Subcutaneous abdominal adipose tissue (tissue), 5 donors: ENCODE data around the gene ANXA11.

Source experiments
- H3K27ac ChIP-seq: one replicate; pipeline ENCODE4 v1.7.0; 2013; ENCODE audit warnings: low read depth, mild to moderate bottlenecking, inconsistent platforms, low read length, moderate library complexity
- H3K27me3 ChIP-seq, 5 donors: one replicate each; pipeline ENCODE4 v1.7.0; 2013; ENCODE audit warnings: low read length in 5 of 5, inconsistent platforms in 1 of 5; ENCODE audit not compliant: control insufficient read depth in 5 of 5, insufficient read depth in 4 of 5
- H3K36me3 ChIP-seq, 5 donors: one replicate each; pipeline ENCODE4 v1.7.0; 2013; ENCODE audit warnings: low read length in 5 of 5; ENCODE audit not compliant: control insufficient read depth in 5 of 5, insufficient read depth in 5 of 5
- H3K4me1 ChIP-seq, 5 donors: one replicate each; pipeline ENCODE4 v1.7.0; 2013; ENCODE audit warnings: low read length in 5 of 5, mild to moderate bottlenecking in 3 of 5, moderate library complexity in 1 of 5; ENCODE audit not compliant: control insufficient read depth in 5 of 5, insufficient read depth in 5 of 5
- H3K4me3 ChIP-seq, 5 donors: one replicate each; pipeline ENCODE4 v1.7.0; 2013; ENCODE audit warnings: low read length in 5 of 5, low read depth in 1 of 5
- H3K9ac ChIP-seq, 5 donors: one replicate each; pipeline ENCODE4 v1.7.0; 2013; ENCODE audit warnings: low read length in 5 of 5, mild to moderate bottlenecking in 4 of 5, moderate library complexity in 3 of 5
- H3K9me3 ChIP-seq, 5 donors: one replicate each; pipeline ENCODE4 v1.7.0; 2013; ENCODE audit warnings: low read length in 5 of 5; ENCODE audit not compliant: control insufficient read depth in 5 of 5
- donor health status: healthy.
- donor health status: healthy.
- donor health status: healthy.
- donor health status: healthy.
- donor health status: healthy.

ANXA11 gene

DNA sequence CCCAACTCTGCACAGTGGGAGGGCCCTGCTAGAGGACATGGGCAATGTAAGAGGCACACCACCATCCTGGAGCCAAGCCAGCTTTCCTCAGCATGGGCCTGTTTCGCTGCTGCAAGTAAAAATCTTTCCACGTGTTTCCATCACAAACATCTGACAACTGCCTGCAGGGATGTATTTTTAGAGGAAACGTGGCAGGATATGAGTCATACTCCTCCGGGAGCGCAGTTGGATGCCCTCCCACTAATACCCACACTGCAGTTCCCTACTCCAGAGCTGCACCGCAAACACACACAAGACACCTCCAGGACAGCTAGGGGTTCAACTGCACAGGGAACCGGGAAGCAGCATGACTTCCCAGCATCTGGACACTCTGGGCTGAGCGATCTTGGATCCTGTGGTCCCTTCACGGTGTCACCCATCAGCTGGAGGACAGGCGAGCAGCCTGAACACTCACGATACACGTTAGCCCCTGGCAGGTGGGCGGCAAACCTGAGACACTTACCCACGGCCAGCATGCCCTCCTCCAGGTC is 46.7 kb downstream of the ANXA11 start:
- Histone ChIP-seq H3K4me3 (peak overlapping the region in 3 of 5 donors; percentile 4 to 33 (median 13)), H3K4me1 (peaks cover 29 to 80% (median 56%) of the 10 kb centered on the region in 5 donors), H3K36me3 (peaks cover 0 to 97% (median 89%) of the 10 kb centered on the region in 5 donors), H3K27ac (peak overlapping the region; percentile 91), H3K9me3 (no peaks in the 10 kb centered on the region), H3K27me3 (no peaks in the 10 kb centered on the region), H3K9ac (peak overlapping the region in 1 of 5 donors; percentile 17)

DNA sequence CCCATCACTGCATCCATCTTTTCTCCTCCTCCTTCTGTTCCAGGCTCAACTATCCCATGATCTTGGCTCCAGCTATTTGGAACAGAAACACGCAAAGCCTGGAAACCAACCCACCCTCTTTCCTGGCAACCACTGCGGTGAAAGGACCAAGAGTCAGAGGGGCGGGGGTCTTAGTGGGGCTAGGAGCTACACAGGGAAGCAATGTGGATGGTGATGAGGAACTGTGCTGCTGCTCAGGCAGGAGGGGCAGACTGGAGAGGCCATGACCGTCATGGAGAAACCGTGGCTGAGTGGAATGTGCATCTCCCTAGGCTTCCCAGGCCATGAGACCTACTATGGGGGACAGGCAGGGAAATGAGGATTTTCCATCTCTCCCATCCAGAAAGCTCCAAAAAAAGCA is 47.2 kb downstream of the ANXA11 start:
- no peaks in the 10 kb centered on the region for H3K27me3 ChIP-seq
- peaks cover 0 to 97% (median 90%) of the 10 kb centered on the region in 5 donors for H3K36me3 ChIP-seq
- H3K9ac ChIP-seq: no peak overlapping the region
- H3K9me3 ChIP-seq: no peaks in the 10 kb centered on the region
- no peak overlapping the region for H3K4me3 ChIP-seq
- H3K27ac ChIP-seq: peak overlapping the region; percentile 86
- H3K4me1 ChIP-seq: peaks cover 28 to 75% (median 50%) of the 10 kb centered on the region in 5 donors

DNA sequence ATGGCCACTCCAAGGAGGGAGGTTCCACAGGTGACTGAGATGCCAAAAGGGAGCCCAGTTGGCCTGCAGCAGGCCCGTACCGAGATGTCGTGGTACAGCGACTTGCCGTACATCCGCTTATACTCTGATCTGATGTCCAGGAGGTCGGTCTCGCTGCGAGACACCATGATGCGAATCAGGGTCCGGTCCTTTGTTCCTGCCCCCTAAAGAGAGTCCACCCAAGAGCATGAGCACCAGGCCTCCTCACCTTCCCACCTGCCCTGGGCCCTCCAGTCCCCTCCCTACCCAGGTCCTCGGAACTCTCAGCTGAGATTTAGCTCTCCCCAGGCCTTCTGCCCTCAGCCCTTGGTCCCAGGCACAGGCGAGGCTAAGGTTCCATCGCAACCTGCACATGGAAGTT is 47.8 kb downstream of the ANXA11 start:
- Histone ChIP-seq H3K36me3 (peaks cover 0 to 97% (median 90%) of the 10 kb centered on the region in 5 donors), H3K4me1 (peaks cover 28 to 69% (median 48%) of the 10 kb centered on the region in 5 donors), H3K27ac (peak overlapping the region; percentile 86), H3K9ac (no peak overlapping the region), H3K27me3 (no peaks in the 10 kb centered on the region), H3K4me3 (no peak overlapping the region), H3K9me3 (no peaks in the 10 kb centered on the region)

DNA sequence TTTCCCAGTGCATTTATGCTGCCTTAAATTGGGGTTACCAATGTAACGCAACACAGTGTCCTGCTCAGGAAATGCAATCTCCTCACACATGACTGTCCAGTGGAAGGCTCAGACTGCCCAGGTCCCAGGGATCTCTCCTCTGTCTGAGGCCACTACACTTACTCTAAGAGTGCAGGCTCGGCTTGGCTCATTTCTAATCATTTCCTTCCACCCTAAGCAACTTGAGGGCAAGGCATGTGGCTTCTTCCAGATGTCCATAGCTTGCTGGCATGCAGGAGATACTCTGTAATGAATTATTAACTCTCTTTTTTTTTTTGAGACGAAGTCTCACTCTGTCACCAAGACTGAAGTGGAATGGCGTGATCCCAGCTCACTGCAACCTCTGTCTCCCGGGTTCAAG is 49.1 kb downstream of the ANXA11 start:
- Histone ChIP-seq H3K9me3 (no peaks in the 10 kb centered on the region), H3K36me3 (peaks cover 0 to 97% (median 90%) of the 10 kb centered on the region in 5 donors), H3K9ac (no peak overlapping the region), H3K27me3 (no peaks in the 10 kb centered on the region), H3K27ac (peak overlapping the region; percentile 86), H3K4me1 (peaks cover 23 to 57% (median 48%) of the 10 kb centered on the region in 5 donors), H3K4me3 (no peak overlapping the region)

DNA sequence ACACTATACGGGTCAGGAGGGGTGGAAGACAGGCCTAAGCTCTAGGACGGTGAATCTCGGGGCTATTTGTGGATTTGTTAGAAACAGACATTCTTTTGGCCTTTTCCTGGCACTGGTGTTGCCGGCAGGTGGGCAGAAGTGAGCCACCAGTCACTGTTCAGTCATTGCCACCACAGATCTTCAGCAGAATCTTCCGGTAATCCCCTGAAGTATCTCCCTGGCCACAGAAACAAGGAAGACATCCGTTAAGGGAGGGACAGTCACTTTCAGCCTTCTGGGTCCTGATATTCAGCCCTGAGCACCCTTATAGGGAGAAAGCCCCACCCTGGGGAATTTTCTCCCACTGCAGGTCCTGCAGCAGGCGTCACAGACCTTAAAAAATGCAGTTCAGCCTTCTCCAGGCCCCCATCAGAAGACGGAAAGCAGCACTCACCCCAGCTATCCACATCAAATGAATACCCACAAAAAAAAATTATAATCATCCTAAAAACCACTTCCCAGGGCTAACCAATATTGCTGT is 49.6 kb downstream of the ANXA11 start:
- H3K36me3 ChIP-seq: peaks cover 3 to 96% (median 90%) of the 10 kb centered on the region in 5 donors

DNA sequence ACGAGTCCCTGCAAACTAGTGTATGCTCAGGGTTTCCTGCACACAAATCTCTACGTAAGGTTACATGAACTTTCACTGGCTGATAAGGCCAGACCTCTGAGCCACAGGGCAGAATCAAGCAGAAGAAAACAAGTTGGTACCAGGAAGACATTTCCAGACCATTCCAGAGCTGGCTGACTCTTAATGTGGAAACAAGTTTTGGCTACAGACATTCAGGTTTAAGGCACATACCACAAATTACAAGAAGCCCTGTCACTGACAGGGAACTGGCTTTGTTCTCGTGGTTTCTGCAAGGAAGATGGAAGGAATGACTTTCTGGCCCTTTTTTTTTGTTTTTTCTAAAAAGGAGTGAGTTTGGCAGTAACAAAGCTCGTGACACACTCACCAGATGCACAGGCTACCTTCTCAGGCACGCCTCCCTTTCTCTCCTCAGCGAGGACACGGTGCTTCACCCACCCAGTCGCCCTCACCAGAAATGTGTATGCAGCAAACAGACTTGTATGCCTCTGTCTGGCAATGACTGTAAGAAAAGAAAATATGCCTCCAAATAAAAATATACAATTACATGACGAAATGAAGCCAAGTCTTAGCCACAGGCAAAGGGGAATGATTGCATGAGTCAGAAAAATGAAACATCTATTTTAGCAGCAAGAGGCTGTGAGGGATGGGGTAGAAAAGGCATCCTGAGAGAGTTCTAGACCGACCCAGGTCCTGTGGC is 50.2 kb downstream of the ANXA11 start:
- Histone ChIP-seq H3K27me3 (no peaks in the 10 kb centered on the region), H3K27ac (peak overlapping the region; percentile 86), H3K36me3 (peaks cover 3 to 96% (median 89%) of the 10 kb centered on the region in 5 donors), H3K9me3 (no peaks in the 10 kb centered on the region), H3K4me3 (no peak overlapping the region), H3K4me1 (peaks cover 20 to 46% (median 38%) of the 10 kb centered on the region in 5 donors), H3K9ac (peak overlapping the region in 2 of 5 donors; percentile 8 to 48)

More for the DNA sequence above, 49.6 kb downstream of the ANXA11 start:
- peak overlapping the region in 1 of 5 donors; percentile 8 for H3K9ac ChIP-seq
- peaks cover 22 to 52% (median 44%) of the 10 kb centered on the region in 5 donors for H3K4me1 ChIP-seq
- no peaks in the 10 kb centered on the region for H3K9me3 ChIP-seq
- H3K27me3 ChIP-seq: no peaks in the 10 kb centered on the region
- no peak overlapping the region for H3K4me3 ChIP-seq
- H3K27ac ChIP-seq: peak overlapping the region; percentile 86

DNA sequence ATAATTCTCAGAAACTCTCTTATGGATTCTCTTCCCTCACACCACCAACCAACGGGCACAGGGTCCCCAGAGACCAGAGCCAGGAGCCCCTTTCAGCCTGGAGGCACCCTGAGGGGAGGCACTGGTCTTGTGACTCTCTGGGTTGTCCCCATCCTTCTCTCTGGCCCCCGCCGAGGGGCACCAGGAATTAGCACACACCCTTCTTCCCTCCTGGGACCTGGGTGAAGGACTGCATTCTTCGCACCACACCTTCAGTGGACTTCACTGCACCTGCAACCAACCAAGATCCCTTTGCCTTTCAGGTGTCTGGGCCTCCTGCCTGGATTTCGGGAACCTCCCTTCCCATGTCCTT is 50.7 kb downstream of the ANXA11 start:
- Histone ChIP-seq H3K27ac (peak overlapping the region; percentile 86), H3K9ac (peak overlapping the region in 1 of 5 donors; percentile 48), H3K9me3 (peaks cover 0 to 2% (median 0%) of the 10 kb centered on the region in 5 donors), H3K4me3 (no peak overlapping the region), H3K4me1 (peaks cover 20 to 41% (median 35%) of the 10 kb centered on the region in 5 donors), H3K36me3 (peaks cover 3 to 96% (median 85%) of the 10 kb centered on the region in 5 donors), H3K27me3 (no peaks in the 10 kb centered on the region)

DNA sequence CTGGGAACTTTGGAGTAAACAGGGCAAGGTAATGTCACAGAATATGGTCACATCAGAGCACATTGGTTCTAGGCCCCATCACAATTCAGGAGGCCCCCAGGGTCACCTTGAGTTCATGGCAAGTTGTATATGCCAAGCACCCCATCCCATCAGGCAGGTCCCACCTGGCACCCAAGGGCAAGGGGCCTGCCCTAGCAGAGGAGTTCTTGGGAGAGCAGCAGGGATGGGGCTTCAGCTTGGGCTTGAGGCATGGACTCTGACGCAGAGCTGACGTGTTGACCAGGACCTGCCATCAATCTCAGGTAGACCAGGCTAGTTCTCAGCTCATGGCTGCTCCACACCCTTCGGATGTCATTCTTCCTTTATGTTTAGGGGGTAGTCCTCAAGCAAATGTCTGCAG is 51.9 kb downstream of the ANXA11 start:
- Histone ChIP-seq H3K9ac (no peak overlapping the region), H3K4me1 (peaks cover 12 to 29% (median 23%) of the 10 kb centered on the region in 5 donors), H3K9me3 (peaks cover 0 to 6% (median 0%) of the 10 kb centered on the region in 5 donors), H3K27me3 (no peaks in the 10 kb centered on the region), H3K36me3 (peaks cover 12 to 89% (median 81%) of the 10 kb centered on the region in 5 donors), H3K4me3 (no peak overlapping the region), H3K27ac (peak overlapping the region; percentile 86)

DNA sequence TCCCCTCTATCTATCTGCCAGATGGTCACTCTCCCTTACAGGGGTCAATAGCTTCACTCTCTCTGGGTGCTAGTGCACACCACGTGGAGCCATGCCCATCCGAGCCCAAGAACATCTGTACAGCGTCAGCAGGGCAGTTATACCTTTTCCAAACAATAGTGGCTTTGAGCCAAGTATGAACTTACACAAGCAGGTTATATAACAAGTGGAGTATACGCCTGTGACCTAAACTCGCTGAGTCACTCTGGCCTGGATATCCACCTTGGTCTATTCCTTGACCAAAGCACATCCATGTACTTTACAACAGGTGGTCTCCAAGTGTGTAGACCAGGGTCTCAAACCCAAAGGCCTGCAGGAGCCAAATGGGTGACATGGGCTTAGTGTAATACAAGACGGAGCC is 52.5 kb downstream of the ANXA11 start:
- Histone ChIP-seq H3K4me1 (peaks cover 6 to 23% (median 17%) of the 10 kb centered on the region in 5 donors), H3K27me3 (no peaks in the 10 kb centered on the region), H3K9me3 (peaks cover 0 to 6% (median 0%) of the 10 kb centered on the region in 5 donors), H3K9ac (no peak overlapping the region), H3K36me3 (peaks cover 12 to 88% (median 80%) of the 10 kb centered on the region in 5 donors), H3K4me3 (no peak overlapping the region), H3K27ac (no peak overlapping the region)

DNA sequence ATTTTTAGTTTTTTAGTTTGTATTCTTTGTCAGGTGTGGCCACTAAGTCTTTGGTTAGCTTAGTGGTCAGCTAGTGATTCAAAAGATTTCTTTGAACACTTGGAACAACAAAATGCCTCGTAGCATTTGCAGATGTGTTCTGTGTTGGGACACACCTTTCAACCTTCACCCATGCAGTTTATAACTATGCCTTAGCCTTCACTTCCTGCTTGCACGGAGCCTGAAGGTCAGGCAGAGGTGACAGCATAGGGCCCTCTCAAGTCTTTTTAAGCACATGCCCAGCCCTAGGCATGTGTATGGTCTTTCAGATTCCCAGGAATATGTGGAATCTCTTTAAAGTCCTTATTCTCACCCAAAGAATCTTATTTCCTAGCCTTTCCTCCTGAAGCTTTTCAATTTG is 55.2 kb downstream of the ANXA11 start:
- H3K4me1 ChIP-seq: peaks cover 4 to 14% (median 7%) of the 10 kb centered on the region in 5 donors
- H3K36me3 ChIP-seq: peaks cover 12 to 66% (median 54%) of the 10 kb centered on the region in 5 donors
- no peak overlapping the region for H3K9ac ChIP-seq
- no peak overlapping the region for H3K4me3 ChIP-seq
- H3K27ac ChIP-seq: no peak overlapping the region
- H3K27me3 ChIP-seq: no peaks in the 10 kb centered on the region
- H3K9me3 ChIP-seq: peaks cover 0 to 6% (median 0%) of the 10 kb centered on the region in 5 donors
